ENCODE data around the gene LACC1.
A peak's percentile ranks its signal among the peaks of the same experiment; 100 is the strongest.

The LACC1 gene

GRCh38 chr13:43848001-43848649 lies 31.6 kb upstream of the LACC1 start:
- Histone ChIP-seq H3K27ac (no peak overlapping the region), H3K4me3 (ENCODE audit: low read depth, low read length) (no peak overlapping the region), H3K27me3 (replicated peaks) (no peaks in the 10 kb centered on the region), H3K36me3 (replicated peaks) (no peaks in the 10 kb centered on the region)
- in situ Hi-C loops (cut with HindIII; ENCODE audit: low pct_ligation_motif_present, low sequenced_read_pairs) = no loop called here
- DNase-seq = peak; percentile 15
- TF ChIP-seq CTCF (IDR thresholded peaks at IDR 0.05; ENCODE audit: low read depth, low read length, missing control alignments) = no peak

GRCh38 chr13:43850873-43851272 lies 28.8 kb upstream of the LACC1 start:
- Histone ChIP-seq H3K27me3 (replicated peaks) (no peaks in the 10 kb centered on the region), H3K36me3 (replicated peaks) (no peaks in the 10 kb centered on the region), H3K4me3 (ENCODE audit: low read depth, low read length) (no peak overlapping the region), H3K27ac (no peak overlapping the region)
- in situ Hi-C loops (cut with HindIII; ENCODE audit: low pct_ligation_motif_present, low sequenced_read_pairs) = no loop called here
- TF ChIP-seq CTCF (IDR thresholded peaks at IDR 0.05; ENCODE audit: low read depth, low read length, missing control alignments) = no peak
- no peak for DNase-seq

- DNase-seq = no peak
- TF ChIP-seq CTCF (IDR thresholded peaks at IDR 0.05; ENCODE audit: low read depth, low read length, missing control alignments) = no peak
- H3K36me3 ChIP-seq (replicated peaks) = no peaks in the 10 kb centered on the region
- H3K27me3 ChIP-seq (replicated peaks) = no peaks in the 10 kb centered on the region
- no peak overlapping the region for H3K27ac ChIP-seq
- H3K4me3 ChIP-seq (ENCODE audit: low read depth, low read length) = no peak overlapping the region
- in situ Hi-C loops (cut with HindIII; ENCODE audit: low pct_ligation_motif_present, low sequenced_read_pairs) = no loop called here
Observed at GRCh38 chr13:43852923-43853404, 26.7 kb upstream of the LACC1 start.

- in situ Hi-C loops (cut with HindIII; ENCODE audit: low pct_ligation_motif_present, low sequenced_read_pairs) = no loop called here
- TF ChIP-seq CTCF (IDR thresholded peaks at IDR 0.05; ENCODE audit: low read depth, low read length, missing control alignments) = no peak
Observed at GRCh38 chr13:43861863-43862262, 17.8 kb upstream of the LACC1 start.

GRCh38 chr13:43864921-43865320 lies 14.8 kb upstream of the LACC1 start:
- DNase-seq = no peak
- in situ Hi-C loops (cut with HindIII; ENCODE audit: low pct_ligation_motif_present, low sequenced_read_pairs) = no loop called here
- no peak for TF ChIP-seq CTCF (IDR thresholded peaks at IDR 0.05; ENCODE audit: low read depth, low read length, missing control alignments)
- Histone ChIP-seq H3K27ac (no peak overlapping the region), H3K36me3 (replicated peaks) (no peaks in the 10 kb centered on the region), H3K4me3 (ENCODE audit: low read depth, low read length) (no peak overlapping the region), H3K27me3 (replicated peaks) (no peaks in the 10 kb centered on the region)

More at GRCh38 chr13:43861863-43862262, 17.8 kb upstream of the LACC1 start:
- Histone ChIP-seq H3K4me3 (ENCODE audit: low read depth, low read length) (no peak overlapping the region), H3K27ac (no peak overlapping the region), H3K36me3 (replicated peaks) (no peaks in the 10 kb centered on the region), H3K27me3 (replicated peaks) (no peaks in the 10 kb centered on the region)
- no peak for DNase-seq

- H3K36me3 ChIP-seq (replicated peaks) = no peaks in the 10 kb centered on the region
- H3K27me3 ChIP-seq (replicated peaks) = no peaks in the 10 kb centered on the region
- H3K27ac ChIP-seq = no peak overlapping the region
- DNase-seq = no peak
- no peak overlapping the region for H3K4me3 ChIP-seq (ENCODE audit: low read depth, low read length)
- in situ Hi-C loops (cut with HindIII; ENCODE audit: low pct_ligation_motif_present, low sequenced_read_pairs) = no loop called here
- TF ChIP-seq CTCF (IDR thresholded peaks at IDR 0.05; ENCODE audit: low read depth, low read length, missing control alignments) = no peak
Observed at GRCh38 chr13:43865892-43866291, 13.8 kb upstream of the LACC1 start.
